Measurements from ENCODE around the gene PDE4B. TPM values are rescaled to one million over a fixed set of nuclear protein-coding genes. Genes with fewer than 3 reads are reported as not detected.
A peak's percentile ranks its signal among the peaks of the same experiment; 100 is the strongest.

PDE4B gene
- total RNA-seq, 1 donor from 2014 or later: 10.6 TPM

GRCh38 chr1:65804584-65804983 is 11.9 kb downstream of the PDE4B start:
- ATAC-seq (ENCODE audit: poor library complexity) (no peak), DNase-seq (no peak)
- intact Hi-C loops (cut with DNase I): no loop called here

GRCh38 chr1:65812065-65812464 is 19.4 kb downstream of the PDE4B start:
- DNase-seq (no peak), ATAC-seq (ENCODE audit: poor library complexity) (peak; percentile 71)
- intact Hi-C loops (cut with DNase I): no loop called here

GRCh38 chr1:65813956-65814355 is 21.3 kb downstream of the PDE4B start:
- DNase-seq (no peak), ATAC-seq (ENCODE audit: poor library complexity) (no peak)
- intact Hi-C loops (cut with DNase I): no loop called here

DNA sequence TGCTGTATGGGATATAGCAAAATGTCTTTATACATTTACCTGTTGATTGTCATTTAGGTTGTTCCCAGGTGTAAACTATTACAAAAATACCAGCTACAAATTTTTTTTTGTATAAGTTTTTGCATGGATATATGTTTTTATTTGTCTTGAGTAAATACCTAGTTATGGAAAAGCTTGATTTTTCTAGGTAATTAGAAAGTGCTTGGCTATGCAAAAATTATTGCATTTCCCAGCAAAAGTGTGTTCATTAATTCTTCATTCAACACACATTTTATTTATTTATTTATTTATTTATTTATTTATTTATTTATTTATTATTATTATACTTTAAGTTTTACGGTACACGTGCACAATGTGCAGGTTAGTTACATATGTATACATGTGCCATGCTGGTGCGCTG is 22.1 kb downstream of the PDE4B start:
- ATAC-seq (ENCODE audit: poor library complexity): no peak
- DNase-seq: no peak
- intact Hi-C loops (cut with DNase I): no loop called here

- no peak for DNase-seq
- intact Hi-C loops (cut with DNase I): no loop called here
Measured at GRCh38 chr1:65817891-65818290, 25.2 kb downstream of the PDE4B start.

DNA sequence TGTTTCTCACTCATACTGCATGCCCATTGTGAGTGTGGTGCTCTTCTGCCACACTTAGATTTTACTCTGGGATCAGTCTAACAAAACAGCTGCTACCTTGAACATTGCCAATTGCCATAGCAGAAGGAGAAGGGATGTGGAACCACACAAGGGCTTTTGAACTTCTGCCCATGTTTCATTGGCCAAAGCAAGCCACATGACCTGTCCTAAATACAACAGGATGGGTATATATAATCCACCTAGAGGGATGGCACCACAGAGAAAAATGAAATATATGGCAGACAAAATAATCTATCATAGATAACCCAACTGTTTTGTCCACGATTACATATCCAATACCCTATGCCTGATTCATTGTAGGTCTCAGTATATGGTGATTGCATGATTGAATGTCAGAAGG is 26.3 kb downstream of the PDE4B start:
- intact Hi-C loops (cut with DNase I): no loop called here
- ATAC-seq (ENCODE audit: poor library complexity): no peak
- DNase-seq: no peak

More at GRCh38 chr1:65817891-65818290, 25.2 kb downstream of the PDE4B start:
- no peak for ATAC-seq (ENCODE audit: poor library complexity)

- no peak for ATAC-seq (ENCODE audit: poor library complexity)
- intact Hi-C loops (cut with DNase I): no loop called here
- DNase-seq: no peak
Measured at GRCh38 chr1:65820983-65821382, 28.3 kb downstream of the PDE4B start.

GRCh38 chr1:65821386-65821785 is 28.7 kb downstream of the PDE4B start:
- no peak for ATAC-seq (ENCODE audit: poor library complexity)
- DNase-seq: no peak
- intact Hi-C loops (cut with DNase I): no loop called here

GRCh38 chr1:65824103-65824502 is 31.4 kb downstream of the PDE4B start:
- no peak for ATAC-seq (ENCODE audit: poor library complexity)
- intact Hi-C loops (cut with DNase I): no loop called here
- DNase-seq: no peak

DNA sequence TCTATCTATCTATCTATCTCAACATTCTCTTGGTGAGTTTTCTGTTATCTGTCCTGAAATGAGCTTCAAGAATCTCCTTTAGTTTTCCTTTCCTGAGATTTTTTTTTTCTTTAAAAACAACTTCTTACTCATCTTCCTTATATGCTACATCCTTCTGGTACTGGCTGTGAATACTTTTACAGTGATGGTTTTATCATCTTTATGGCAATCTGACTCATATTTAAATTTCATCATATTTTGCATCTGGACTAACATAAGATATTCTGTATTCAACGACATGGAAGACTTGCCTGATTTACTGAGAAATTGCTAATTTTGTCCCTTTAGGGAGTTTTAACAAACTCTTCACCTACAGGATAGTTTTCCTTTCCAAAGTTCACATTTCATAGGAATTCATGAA is 33.0 kb downstream of the PDE4B start:
- ATAC-seq (ENCODE audit: poor library complexity) (no peak), DNase-seq (no peak)
- intact Hi-C loops (cut with DNase I): no loop called here

DNA sequence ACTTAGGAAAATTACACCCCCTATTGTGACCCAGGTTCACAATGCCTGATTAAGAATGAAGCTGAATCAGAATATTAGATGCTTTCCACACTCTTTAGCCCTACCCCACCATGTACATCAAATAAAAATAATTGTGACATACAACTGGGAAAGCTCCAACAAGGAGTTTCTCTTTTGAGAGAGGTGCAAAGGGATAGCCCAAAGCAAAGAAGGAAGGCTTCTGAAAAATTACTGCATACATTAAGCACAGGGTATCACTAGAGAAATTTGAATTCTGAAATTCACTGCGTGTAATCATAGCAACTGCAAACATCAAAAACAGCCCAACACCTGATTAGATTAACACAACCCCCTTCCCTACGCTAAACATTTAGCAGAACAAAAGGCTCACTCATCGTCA is 34.1 kb downstream of the PDE4B start:
- ATAC-seq (ENCODE audit: poor library complexity) (no peak), DNase-seq (no peak)
- intact Hi-C loops (cut with DNase I): no loop called here

- DNase-seq (no peak), ATAC-seq (ENCODE audit: poor library complexity) (no peak)
- intact Hi-C loops (cut with DNase I): no loop called here
Measured at GRCh38 chr1:65827346-65827745, 34.7 kb downstream of the PDE4B start.

DNA sequence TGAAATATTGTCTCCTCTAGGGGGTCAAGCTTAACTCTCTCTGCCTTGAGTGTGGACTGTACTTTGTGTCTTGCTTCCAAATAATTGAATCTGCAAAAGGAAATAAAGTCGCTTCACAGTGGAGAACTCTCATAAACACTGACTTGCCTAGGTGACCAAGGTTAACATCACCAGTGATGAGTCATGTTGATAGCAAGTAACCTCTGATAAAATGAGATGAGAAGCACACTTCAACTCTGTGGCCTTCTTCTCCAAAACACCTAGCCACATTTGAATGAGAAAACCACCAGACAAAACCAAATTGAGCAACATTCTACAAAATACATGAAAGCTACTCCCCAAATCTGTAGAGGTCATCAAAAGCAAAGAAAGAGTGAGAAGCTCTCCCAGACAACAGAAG is 37.6 kb downstream of the PDE4B start:
- intact Hi-C loops (cut with DNase I): no loop called here
- ATAC-seq (ENCODE audit: poor library complexity): no peak
- no peak for DNase-seq

DNA sequence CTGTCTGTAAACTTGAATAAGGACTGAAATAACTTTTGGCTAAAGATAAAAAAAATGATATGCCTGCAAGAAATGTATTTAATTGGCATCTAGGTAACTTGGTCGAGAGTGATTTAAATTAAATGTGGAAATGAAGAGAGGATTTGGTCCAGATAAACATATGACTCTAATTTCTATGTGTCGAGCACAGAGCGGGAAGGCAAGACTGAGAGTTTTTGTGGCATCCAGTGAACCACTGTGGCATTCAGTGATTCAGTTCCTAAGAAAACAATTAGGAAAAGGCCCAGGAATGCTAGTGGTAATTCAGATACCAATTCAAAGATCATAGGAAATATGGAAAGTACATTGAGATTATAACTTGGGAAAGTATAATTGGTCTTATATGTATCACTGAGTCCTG is 39.6 kb downstream of the PDE4B start:
- ATAC-seq (ENCODE audit: poor library complexity): no peak
- no peak for DNase-seq
- intact Hi-C loops (cut with DNase I): no loop called here

DNA sequence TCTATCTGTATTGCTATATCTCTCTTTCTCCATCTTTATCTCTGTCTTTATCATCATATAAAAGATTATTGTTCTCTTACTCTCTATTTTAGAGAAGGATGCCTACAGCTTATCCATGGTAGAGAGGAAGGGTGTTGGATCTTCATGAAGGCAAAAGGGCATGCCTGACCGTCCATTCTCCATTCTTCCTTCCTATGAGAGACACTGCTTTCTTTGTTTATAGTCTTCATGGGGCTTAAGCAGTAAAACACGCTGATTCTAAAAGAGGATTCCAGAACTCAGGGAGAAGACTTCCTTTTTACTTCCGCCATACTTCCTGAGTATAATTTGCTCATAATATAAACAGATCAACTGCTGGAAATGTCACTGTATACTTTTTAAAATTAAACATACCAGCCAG is 44.0 kb downstream of the PDE4B start:
- intact Hi-C loops (cut with DNase I): no loop called here
- ATAC-seq (ENCODE audit: poor library complexity) (no peak), DNase-seq (no peak)

DNA sequence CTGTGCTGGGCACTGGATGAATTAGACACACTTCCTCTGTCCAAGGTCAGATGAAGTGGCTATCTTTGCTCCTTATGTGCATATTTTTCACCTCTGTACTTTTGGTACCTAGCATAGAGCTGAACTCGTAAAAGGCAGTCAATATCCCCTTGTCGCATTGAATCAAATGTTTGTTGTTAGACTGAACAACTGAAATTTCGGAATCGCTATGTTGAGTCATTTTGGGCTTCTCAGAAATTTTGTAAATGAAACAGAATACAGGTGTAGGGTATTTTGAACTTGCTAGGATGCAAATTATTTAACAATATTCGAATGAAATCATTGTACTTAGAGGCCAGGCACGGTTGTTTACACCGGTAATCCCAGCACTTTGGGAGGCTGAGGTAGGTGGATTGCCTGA is 48.0 kb downstream of the PDE4B start:
- ATAC-seq (ENCODE audit: poor library complexity) (no peak), DNase-seq (no peak)
- intact Hi-C loops (cut with DNase I): no loop called here

GRCh38 chr1:65844296-65844695 is 51.6 kb downstream of the PDE4B start:
- ATAC-seq (ENCODE audit: poor library complexity): no peak
- DNase-seq: no peak
- intact Hi-C loops (cut with DNase I): no loop called here

- DNase-seq: no peak
- intact Hi-C loops (cut with DNase I): no loop called here
- ATAC-seq (ENCODE audit: poor library complexity): no peak
Measured at GRCh38 chr1:65844821-65845534, 52.3 kb downstream of the PDE4B start.

DNA sequence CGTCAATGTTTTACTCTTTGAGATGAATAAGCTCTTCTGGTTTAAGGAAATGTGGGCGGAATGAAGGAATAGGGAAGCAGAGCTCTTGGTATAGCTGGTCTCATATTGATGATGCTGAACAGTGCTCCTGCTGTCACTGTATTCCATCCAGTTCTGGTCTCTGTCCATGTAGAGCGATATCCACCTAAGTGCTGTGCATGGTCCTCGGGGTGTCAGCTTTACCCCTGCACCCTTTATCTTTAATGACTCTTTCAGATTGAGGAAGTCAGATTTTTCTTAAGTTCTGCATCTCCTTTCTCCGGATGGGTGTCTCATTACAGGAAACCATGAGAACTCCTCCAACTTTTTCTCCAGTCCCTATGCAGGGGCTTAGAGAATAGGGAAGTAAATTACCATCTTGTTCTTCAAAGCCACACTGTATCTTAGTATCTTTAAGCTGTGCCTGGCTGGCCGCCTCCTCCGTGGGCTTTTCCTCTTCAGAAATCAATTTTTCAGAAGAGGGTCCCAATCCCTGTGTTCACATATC is 52.9 kb downstream of the PDE4B start:
- ATAC-seq (ENCODE audit: poor library complexity): no peak

DNA sequence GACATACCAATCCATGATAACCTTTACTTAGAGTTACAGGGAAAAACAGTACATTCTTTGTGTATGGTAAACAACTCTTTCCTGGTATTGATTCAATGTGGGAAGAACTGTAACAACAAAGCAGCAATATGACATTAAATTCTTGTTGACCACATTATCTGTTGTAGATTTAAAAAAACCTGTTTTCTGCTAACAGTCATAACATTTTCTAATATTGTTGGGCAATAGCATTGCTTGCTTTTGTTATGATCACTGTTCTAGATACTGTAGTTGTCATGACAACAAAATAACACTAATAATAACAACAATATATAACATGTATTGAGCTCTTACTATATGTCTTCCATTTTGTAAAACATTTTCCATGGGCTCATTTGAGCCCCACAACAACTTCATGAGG is 54.2 kb downstream of the PDE4B start:
- intact Hi-C loops (cut with DNase I): no loop called here
- ATAC-seq (ENCODE audit: poor library complexity) (no peak), DNase-seq (no peak)

More for the DNA sequence above, 52.9 kb downstream of the PDE4B start:
- intact Hi-C loops (cut with DNase I): no loop called here
- no peak for DNase-seq

DNA sequence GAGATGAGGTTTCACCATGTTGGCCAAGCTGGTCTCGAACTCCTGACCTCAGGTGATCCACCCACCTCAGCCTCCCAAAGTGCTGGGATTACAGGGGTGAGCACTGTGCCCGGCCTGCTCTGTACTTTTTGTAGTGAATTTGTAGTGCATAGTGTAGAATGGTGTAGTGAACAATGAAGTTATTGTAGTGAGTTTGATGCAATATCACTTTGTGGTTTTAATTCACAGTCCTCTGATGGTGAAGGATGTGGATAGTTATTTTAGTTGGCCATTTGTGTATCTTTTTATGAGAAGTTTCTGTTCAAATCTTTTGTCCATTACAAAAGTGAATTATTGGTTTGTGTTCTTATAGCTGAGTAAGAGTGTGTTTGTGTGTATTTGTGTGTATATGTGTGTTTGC is 57.6 kb downstream of the PDE4B start:
- no peak for ATAC-seq (ENCODE audit: poor library complexity)

More for the DNA sequence above, 57.6 kb downstream of the PDE4B start:
- intact Hi-C loops (cut with DNase I): no loop called here
- no peak for DNase-seq

Data from Right ventricle myocardium superior (tissue), 1 donor.